NCI-H2081 (cell line): ENCODE results near the gene ANXA4.
A peak's percentile ranks its signal among the peaks of the same experiment; 100 is the strongest.
"Not testable (repeated sequence)": the region's sequence is repeated elsewhere in the genome, so short reads cannot be mapped to it uniquely, and the experiment has no call there.

Experiments
- DNase-seq, 2 experiments: peaks; one replicate each; lab custom pipeline; 2025; lab: John Stamatoyannopoulos, UW

The ANXA4 gene

GRCh38 chr2:69721022-69721421 is 20.9 kb upstream of the ANXA4 start:
- DNase-seq: peak in 1 of 2 experiments; percentile 44

- no peak for DNase-seq
Observed at GRCh38 chr2:69723791-69724190, 18.1 kb upstream of the ANXA4 start.

GRCh38 chr2:69724540-69725159 is 17.3 kb upstream of the ANXA4 start:
- peak; percentile 67 to 71 for DNase-seq

- no peak for DNase-seq
Observed at GRCh38 chr2:69725706-69726360, 16.1 kb upstream of the ANXA4 start.

- no peak for DNase-seq
Observed at GRCh38 chr2:69729266-69729665, 12.7 kb upstream of the ANXA4 start.

- DNase-seq: no peak
Observed at GRCh38 chr2:69729781-69730180, 12.2 kb upstream of the ANXA4 start.

- no peak for DNase-seq
Observed at GRCh38 chr2:69731147-69731970, 10.6 kb upstream of the ANXA4 start.

- DNase-seq: no peak
Observed at GRCh38 chr2:69733342-69734034, 8.4 kb upstream of the ANXA4 start.

- no peak for DNase-seq
Observed at GRCh38 chr2:69734035-69734611, 7.8 kb upstream of the ANXA4 start.

- DNase-seq: no peak
Observed at GRCh38 chr2:69734854-69735544, 6.9 kb upstream of the ANXA4 start.

- DNase-seq: no peak
Observed at GRCh38 chr2:69735686-69736085, 6.2 kb upstream of the ANXA4 start.

GRCh38 chr2:69738149-69738548 is 3.8 kb upstream of the ANXA4 start:
- DNase-seq: not testable (repeated sequence)

GRCh38 chr2:69740502-69740951 is 1.4 kb upstream of the ANXA4 start:
- DNase-seq: no peak

- no peak for DNase-seq
Observed at GRCh38 chr2:69741229-69741574, 732 bp upstream of the ANXA4 start.

- DNase-seq: no peak
Observed at GRCh38 chr2:69742322-69742952, 503 bp downstream of the ANXA4 start.

- DNase-seq: no peak
Observed at GRCh38 chr2:69743847-69744264, 1.9 kb downstream of the ANXA4 start.

- DNase-seq: no peak
Observed at GRCh38 chr2:69744456-69744855, 2.5 kb downstream of the ANXA4 start.

GRCh38 chr2:69745035-69745434 is 3.1 kb downstream of the ANXA4 start:
- DNase-seq: no peak

- no peak for DNase-seq
Observed at GRCh38 chr2:69750246-69750645, 8.3 kb downstream of the ANXA4 start.

- no peak for DNase-seq
Observed at GRCh38 chr2:69753659-69754363, 11.9 kb downstream of the ANXA4 start.
